Renal cortex interstitium (tissue), 11 donors: ENCODE measurements around the gene TNFRSF14. TPM values are rescaled to one million over a fixed set of nuclear protein-coding genes. Genes with fewer than 3 reads are reported as not detected.
"Not testable (repeated sequence)": the region's sequence is repeated elsewhere in the genome, so short reads cannot be mapped to it uniquely, and the experiment has no call there.

ENCODE experiments used
- DNase-seq, 11 donors: peaks; one replicate each; pipeline ENCODE4 v3.0.0-alpha.2; 2013; ENCODE audit warnings: low read depth in 9 of 11, low spot score in 4 of 11; ENCODE audit errors: extremely low read depth in 1 of 11
- polyA plus RNA-seq, 3 donors: library from polyadenylated mRNA; unstranded; fragments of 120-200 nt; gene quantifications; one replicate each; pipeline ENCODE4 v1.2.1, GENCODE V29; 2013; ENCODE audit not compliant: insufficient read length in 3 of 3

The TNFRSF14 gene
- polyA plus RNA-seq, 3 donors, result 16.5 to 37.2 (median 20.9) TPM

DNA sequence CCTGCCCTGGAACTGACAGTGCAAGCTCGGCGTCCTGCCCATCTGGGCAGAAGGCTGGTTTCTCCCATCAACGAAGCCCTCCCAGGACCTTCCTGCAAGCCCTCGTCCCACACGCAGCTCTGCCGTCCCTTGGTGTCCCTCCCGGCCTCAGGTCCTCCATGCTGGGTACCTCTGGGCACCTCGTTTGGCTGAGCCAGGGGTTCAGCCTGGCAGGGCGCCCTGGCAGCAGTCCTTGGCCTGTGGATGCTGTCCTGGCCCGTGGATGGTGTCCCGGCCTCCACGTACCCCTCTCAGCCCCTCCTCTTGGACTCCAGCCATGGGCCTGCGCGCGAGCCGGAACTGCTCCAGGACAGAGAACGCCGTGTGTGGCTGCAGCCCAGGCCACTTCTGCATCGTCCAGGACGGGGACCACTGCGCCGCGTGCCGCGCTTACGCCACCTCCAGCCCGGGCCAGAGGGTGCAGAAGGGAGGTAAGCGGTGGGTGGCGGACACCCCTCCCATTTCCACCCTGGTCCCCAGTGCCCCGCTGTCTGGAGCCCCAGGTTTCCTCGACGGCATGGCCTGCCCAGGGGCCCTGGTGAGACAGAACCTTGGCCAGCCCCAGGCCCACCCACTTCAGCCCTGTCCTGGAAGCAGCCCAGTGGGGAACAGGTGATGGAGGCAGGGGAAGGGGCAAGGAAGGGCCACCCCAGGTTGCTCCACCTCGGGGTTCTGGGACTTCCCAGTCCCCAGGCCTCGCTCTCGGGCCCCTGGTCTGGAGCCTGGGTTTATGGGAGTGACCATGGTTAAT lies 3.5 kb downstream of the TNFRSF14 start:
- DNase-seq, result no peak

DNA sequence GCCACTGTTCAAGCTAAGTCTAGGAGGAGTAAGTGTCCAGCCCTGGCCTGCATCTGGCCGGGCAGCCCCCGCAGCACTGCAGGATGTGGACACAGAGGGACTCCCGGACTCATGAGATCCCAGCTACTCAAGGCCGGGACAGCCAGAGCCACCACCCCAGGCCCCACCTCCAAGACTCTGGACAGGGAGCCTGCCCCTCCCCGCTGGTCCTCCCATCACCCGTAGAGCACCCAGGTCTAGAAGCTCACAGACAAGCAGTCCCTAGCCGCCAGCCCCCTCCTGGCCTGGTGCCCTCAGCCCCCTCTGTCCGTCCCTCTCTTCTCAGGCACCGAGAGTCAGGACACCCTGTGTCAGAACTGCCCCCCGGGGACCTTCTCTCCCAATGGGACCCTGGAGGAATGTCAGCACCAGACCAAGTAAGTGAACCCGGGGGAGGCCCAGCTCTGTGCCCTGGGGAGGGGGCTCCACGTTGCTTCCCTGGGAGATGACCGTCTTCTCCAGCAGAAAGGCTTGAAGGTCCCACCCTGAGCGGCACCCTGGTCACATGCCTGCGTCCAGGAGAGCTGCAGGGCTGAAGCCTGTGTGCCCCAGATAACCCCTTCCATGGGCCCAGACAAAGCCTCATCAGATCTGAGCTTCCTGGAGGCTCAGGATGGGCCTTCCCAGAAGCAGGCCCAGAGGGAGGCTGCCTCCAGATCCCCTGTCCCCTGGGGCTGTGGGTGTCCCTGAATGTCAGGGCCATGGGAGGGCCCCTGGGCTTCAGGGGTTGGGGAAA lies 4.3 kb downstream of the TNFRSF14 start:
- DNase-seq, result no peak

DNA sequence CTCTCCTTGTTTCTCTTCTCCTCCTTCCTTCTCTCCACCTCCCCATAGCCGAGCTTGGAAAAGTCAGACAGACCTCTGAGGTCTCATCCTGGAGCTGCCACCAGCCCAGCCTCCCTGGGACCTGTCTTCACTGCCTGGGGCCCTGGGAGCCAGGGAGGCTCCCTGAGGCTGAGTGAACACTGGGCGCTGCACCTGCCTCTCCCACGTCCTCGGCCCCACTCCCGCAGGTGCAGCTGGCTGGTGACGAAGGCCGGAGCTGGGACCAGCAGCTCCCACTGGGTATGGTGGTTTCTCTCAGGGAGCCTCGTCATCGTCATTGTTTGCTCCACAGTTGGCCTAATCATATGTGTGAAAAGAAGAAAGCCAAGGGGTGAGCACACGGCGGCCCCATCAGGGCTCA lies 5.3 kb downstream of the TNFRSF14 start:
- DNase-seq, result no peak

DNA sequence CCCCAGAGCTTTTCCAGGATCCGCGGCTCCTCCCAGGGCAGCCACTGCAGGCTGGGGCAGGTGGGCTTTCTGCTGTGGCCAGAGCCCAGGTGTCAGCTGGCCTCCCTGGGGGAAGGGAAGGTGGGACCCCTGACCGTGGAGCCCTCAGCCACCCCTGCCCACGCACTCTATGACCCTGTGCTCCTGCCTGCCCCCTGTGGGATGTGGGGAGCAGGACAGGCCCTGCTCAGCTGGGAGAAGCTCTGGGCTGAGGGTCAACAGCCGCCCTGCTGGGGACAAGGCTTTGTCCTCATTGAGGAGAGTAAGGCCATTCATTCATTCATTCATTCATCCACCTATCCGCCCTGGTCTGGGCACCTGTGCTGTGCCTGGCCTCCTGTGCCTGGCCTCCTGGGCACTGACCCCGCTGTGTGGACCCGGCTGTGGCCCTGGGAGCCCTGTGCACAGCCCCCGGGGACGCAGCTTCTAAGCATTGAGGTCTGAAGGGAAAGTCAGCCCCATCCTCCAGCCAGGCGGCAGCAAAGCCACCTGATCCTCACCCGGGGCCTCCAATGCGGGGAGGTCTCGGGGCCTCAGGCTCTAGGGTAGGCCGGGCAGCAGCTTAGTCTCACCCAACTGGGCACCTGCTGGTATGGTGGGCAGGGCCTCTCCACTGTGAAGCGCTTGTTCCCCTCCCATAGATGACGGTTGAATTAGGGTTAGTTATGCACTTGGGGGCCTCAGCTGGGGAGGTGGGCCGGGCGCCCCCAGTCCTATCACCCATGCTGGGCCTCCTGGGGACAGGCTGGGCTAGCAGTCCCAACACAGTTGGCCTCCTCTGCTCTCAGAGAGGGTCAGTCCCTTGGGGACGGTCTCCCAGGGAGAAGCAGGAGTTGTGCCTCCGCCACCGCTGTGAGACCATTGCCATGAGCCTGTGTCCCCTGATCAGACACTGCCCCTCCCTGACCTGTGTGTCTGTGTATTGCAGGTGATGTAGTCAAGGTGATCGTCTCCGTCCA lies 6.0 kb downstream of the TNFRSF14 start:
- no peak for DNase-seq

DNA sequence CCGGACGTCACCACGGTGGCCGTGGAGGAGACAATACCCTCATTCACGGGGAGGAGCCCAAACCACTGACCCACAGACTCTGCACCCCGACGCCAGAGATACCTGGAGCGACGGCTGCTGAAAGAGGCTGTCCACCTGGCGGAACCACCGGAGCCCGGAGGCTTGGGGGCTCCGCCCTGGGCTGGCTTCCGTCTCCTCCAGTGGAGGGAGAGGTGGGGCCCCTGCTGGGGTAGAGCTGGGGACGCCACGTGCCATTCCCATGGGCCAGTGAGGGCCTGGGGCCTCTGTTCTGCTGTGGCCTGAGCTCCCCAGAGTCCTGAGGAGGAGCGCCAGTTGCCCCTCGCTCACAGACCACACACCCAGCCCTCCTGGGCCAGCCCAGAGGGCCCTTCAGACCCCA lies 7.0 kb downstream of the TNFRSF14 start:
- no peak for DNase-seq

DNA sequence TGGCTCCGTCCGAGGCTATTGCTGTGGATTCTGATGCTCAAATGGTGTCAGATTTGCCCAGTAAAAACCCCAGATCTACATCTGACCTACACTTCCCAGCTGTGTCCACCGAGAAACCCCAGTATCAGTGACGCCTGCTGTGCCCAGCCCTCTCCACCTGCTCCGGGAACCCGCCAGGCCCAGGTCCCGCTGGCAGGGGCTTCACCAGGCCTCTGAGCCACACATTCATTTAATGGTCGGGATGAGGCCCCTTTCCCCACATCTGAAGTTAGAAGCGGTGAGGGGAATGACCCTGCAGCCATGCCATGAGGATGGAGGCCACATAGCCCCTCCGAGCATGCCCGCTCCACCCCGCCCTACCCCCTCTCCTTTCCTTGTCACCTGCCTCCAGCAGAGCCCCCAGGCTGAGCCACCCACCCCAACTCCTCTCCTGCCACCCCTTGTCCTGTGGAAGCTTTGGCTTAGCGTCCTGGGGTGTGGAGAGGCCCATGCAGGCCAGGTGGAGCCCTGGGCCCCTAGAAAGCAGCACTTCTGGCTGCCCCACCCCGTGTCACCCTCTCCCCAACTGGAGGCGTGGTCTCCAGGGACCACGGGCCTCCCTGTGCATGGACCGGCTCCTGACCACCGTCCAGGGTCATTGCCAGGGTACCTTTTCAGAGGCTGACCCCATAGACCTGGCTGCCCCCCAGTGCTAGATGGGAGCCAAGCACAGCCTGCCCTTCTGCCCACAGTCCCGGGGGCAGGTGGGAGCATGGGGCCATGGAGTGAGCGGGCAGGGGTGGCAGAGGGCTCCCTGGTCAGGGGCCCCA lies 8.0 kb downstream of the TNFRSF14 start:
- DNase-seq, result no peak

DNA sequence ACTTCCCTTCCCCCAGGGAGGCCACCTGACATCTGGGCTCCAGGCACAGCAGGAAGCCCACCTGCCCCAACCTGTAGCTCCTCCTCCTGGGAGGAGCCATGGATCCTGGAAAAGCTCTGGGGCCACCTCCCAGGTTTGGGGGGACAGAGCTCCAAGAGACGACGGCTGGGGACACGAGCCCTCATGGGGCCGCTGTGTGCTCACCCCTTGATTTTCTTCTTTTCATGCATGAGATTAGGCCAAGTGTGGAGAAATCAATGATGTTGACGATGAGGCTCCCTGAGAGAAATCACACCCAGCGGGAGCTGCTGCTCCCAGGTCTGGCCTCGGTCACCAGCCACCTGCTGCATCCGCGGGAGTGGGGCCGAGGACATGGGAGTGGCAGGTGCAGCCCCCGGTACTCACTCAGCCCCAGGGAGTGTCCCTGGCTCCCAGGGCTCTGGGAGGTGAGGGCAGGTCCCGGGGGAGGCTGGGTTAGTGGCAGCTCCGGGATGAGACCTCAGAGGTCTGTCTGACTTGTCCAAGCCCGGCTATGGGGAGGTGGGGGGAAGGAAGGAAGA lies 8.7 kb downstream of the TNFRSF14 start:
- no peak for DNase-seq

DNA sequence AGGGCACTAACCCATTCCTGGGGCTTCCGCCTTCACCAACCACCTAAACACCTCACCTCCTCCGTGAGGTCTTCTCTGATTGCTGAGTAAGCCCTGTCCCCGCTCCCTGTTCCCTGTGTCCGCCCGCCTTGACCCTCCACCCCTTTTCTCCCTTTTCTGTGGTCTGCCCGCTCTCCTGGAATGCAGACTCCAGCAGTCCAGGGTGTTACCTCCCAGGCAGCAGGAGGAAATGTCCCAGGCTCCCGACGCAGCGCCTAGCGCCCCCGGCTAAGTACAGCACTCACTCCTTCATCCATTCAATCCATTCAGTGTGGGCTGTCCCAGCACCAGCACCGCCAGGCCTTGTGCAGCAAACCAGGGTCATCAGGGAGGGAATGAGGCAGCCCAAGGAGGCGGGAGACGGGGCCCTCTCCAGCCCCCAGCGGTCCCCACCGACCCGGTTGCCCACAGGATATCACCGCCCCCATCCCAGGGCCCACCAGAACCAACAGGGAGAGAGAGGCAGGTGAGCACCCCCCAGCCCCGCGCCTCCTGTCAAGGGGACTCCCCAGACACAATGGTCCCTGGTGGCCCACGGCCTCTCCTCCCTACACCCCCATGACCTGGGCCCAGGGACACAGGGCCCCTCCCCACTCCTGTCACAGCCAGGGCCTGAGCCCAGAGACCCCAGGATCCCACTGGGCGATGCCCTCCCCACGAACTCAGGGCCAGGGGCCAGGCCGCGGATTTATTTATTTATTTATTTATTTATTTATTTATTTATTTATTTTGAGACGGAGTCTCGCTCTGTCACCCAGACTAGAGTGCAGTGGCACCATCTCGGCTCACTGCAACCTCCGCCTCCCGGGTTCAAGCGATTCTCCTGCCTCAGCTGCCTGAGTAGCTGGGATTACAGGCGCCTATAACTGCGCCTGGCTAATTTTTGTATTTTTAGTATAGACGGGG lies 10.2 kb downstream of the TNFRSF14 start:
- DNase-seq, result no peak

DNA sequence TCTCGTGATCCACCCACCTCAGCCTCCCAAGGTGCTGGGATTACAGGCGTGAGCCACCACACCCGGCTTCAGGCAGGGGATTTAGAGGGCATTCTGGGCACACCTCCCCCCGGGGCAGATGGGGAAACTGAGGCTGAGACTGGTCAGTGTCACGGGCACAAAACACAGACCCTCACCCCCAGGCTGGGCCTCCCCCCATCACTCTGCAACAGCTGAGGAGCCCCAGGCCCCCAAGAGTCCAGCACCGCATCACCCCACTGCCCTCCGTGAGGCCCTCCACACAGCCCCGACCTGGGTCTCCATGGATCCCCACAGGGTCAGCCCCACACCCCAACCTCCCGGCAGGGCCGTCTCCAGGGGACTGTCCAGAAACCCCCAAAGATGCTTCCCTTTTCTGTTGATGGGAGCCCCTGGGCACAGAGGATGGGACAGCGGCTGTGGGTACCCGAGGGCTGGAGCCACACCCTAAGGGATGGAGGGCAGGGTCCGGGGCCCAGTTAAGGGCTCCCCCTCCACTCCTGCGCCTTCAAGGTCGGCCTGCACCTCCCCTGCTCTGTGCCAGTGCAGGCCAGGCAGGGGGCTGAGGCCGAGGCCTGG lies 11.0 kb downstream of the TNFRSF14 start:
- DNase-seq, result no peak

DNA sequence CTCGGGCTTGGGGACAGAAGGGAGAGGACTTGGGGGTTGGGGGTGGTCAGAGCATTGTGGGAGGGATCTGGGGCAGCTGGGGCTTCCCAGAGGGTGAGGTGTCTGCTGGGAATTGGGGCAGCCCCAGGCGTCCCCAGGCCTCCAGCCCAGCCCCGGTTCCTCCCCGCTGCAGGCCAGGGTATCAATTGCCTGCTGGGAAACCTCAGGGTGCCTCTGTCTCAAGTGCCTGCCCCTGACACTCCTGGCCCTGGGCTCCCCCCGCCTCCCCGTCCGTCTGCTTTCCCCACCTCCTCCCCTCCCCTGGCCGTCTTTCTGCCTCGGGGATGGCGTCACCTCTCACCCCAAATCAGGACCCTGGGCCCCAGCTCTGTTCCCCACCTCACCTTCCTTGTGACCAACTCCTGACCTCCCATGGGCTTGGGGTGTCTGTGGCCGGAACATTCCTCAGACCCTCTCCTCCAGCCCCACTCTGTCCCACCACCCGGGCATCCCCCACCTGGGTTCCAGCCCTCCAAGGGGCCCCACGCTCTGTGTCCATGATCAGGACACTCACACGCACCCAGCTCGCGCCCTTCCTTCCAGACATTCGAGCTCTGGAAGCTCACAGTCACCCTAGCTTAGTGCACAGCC lies 12.1 kb downstream of the TNFRSF14 start:
- DNase-seq, result not testable (repeated sequence)

DNA sequence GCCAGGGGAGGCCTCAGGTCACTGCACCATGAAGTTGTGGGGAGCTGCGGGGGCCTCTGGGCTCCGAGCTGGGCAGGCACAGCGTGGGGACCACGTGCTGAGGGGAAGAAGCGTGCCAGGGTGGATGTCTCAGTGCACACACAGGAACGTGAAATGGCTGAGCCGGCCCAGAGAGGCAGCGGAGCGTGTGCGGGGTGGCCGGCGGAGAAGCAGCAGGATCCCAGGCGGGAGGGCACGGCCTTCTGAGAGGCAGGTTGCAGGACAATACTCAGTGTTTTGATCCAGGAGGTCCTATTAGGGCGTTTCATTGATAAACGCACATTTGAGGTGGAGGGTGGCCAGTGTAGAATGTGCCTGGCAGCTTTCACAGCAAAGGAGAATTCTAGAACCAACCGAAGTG lies 12.9 kb downstream of the TNFRSF14 start:
- no peak for DNase-seq

DNA sequence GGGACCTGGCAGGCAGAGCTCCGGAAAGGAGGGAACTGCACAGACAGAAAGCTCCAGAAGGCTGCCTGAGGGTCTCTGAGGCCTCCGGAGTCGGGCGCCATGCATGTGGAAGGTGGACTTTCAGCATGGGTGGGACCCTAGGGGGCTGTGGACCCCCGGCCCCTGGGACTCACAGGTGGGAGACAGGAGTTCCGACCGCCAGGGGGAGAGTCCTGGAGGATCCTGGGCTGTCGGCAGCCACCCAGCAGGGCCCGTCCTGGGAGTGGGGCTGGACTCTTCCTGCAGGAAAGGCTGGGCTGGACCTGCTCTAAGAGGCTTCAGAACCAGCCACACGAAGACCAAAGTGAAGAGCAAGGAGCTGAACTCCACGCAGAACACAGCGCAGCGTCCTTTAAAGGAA lies 13.5 kb downstream of the TNFRSF14 start:
- DNase-seq, result not testable (repeated sequence)

DNA sequence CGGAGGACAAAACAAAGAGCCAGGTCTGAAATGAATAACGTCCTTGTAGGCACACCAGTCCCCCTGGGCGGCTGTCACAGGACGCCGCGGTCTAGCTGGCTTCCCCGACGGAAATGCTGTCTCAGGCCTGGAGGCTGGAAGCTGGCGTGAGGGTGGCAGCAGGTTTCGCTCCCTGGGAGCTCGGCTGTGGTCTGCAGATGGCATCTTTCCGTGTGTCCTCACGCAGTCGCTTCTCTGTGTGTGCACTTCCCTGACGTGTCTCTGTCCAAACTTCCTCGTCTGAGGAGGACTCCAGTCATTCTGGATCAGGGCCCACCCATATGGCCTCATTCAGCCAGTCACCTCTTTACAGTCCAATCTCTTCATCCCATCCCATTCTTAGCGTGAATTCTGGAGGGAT lies 14.2 kb downstream of the TNFRSF14 start:
- no peak for DNase-seq

DNA sequence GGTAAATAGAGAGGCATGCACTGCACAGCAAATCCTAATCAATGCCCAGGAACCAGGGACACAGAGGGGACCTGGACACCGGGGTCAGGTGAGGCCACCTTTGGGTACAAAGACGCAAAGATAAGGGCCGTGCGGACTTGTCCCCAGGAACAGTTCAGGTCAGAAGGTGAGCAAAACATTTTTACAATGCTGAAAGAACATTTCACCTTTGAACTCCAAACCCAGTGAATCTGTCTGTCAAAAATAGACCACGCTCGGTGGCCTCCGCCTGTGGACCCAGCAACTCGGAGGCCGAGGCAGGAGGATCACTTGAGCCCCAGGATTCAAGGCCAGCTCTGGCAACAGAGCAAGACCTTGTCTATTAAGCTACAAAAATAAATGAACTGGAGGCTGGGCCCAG lies 15.2 kb downstream of the TNFRSF14 start:
- no peak for DNase-seq

DNA sequence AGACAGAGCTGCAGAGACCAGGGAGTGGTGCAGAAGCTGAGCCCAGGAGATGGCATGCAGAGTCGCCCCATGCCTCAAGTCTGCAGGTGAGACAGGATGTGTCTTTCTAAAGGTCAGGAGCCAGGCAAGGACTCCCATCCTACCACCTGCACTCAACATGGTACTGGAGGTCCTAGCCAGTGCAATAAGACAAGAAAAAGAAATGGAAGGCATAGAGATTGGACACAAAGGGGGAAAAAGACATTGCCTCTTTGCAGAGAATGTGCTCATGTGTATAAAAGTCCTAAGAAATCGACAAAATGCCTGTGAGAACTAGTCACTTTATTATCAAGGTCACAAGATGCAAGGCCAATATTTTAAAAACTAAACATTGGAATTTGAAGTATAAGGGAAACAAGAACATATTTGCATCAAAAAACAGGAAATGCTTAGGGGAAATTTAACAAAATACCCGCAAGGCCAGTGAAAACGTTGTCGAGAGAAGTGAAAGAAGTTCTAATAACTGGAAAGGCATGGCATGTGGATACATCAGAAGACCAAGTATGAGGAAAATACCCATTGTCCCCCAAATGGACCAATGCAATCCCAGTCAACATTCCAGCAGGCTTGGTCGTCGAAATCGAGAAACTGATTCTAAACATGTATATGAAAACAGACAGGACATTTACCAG lies 17.2 kb downstream of the TNFRSF14 start:
- DNase-seq, result no peak

DNA sequence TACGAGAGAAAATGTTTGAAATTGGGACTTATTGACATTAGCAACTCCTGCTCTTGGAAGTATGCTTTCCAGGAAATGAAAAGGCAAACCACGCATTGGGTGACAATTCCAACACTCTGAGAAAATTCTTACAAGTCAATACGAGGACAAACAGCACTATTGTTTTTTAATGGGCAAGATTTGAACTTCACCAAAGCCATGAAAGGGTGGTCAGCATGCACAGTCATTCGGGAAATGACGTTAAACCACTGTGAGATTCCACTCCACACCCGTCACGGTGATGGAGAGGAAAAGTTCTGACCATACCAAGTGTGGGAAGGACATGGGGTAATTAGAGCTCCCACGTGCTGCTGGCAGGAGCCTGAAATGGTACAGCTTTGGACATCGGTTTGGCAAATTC lies 18.2 kb downstream of the TNFRSF14 start:
- no peak for DNase-seq
